ENCODE data around the gene PTPRC.

The PTPRC gene

GRCh38 chr1:198622001-198622400 is 16.8 kb upstream of the PTPRC start:
- Histone ChIP-seq H3K23ac (ENCODE audit: low read length in 2 of 2) (no peak overlapping the region), H3K14ac (ENCODE audit: low read length in 2 of 2) (no peak overlapping the region), H2BK12ac (ENCODE audit: low read length in 2 of 2) (no peak overlapping the region), H2BK15ac (ENCODE audit: low read depth, poor library complexity, severe bottlenecking) (no peak overlapping the region), H2AFZ (ENCODE audit: low read depth, low read length) (no peak overlapping the region), H3K9me3 (ENCODE audit: control insufficient read depth, low read length) (no peaks in the 10 kb centered on the region), H3K79me1 (replicated peaks; ENCODE audit: low read length, poor library complexity, severe bottlenecking) (no peaks in the 10 kb centered on the region), H3K4me3 (ENCODE audit: insufficient read depth in 1 of 2, low read depth in 1 of 2, low read length in 2 of 2) (no peak overlapping the region), H3K9ac (ENCODE audit: low read length) (no peak overlapping the region), H2BK120ac (ENCODE audit: low read depth, low read length) (no peak overlapping the region), H2BK5ac (ENCODE audit: low read depth, low read length, poor library complexity, severe bottlenecking) (no peak overlapping the region), H3K4ac (ENCODE audit: low read depth in 1 of 2, low read length in 2 of 2) (no peak overlapping the region), H3K4me1 (ENCODE audit: control insufficient read depth, insufficient read depth, low read depth, low read length) (no peaks in the 10 kb centered on the region), H3K18ac (ENCODE audit: low read depth in 1 of 2, low read length in 2 of 2) (no peak overlapping the region), H3K27me3 (ENCODE audit: control insufficient read depth in 1 of 2, insufficient read depth in 1 of 2, low read length in 2 of 2) (no peaks in the 10 kb centered on the region), H2AK5ac (ENCODE audit: low read length, severe bottlenecking) (no peak overlapping the region), H4K91ac (ENCODE audit: low read length) (no peak overlapping the region), H3K27ac (ENCODE audit: low read length, poor library complexity, severe bottlenecking) (no peak overlapping the region), H4K8ac (ENCODE audit: low read length) (no peak overlapping the region), H3K36me3 (ENCODE audit: control insufficient read depth in 1 of 2, insufficient read depth in 2 of 2, low read depth in 1 of 2, low read length in 2 of 2) (no peaks in the 10 kb centered on the region), H3K4me2 (ENCODE audit: low read length, poor library complexity, severe bottlenecking) (no peak overlapping the region)
- no peak for DNase-seq
- WGBS = 91% methylated on average over 1 of the region's 1 CpG

GRCh38 chr1:198623752-198624647 is 14.8 kb upstream of the PTPRC start:
- Histone ChIP-seq H2AK5ac (ENCODE audit: low read length, severe bottlenecking) (no peak overlapping the region), H3K9ac (ENCODE audit: low read length) (no peak overlapping the region), H3K4me3 (ENCODE audit: insufficient read depth in 1 of 2, low read depth in 1 of 2, low read length in 2 of 2) (no peak overlapping the region), H3K4ac (ENCODE audit: low read depth in 1 of 2, low read length in 2 of 2) (no peak overlapping the region), H3K23ac (ENCODE audit: low read length in 2 of 2) (no peak overlapping the region), H2BK5ac (ENCODE audit: low read depth, low read length, poor library complexity, severe bottlenecking) (no peak overlapping the region), H2BK15ac (ENCODE audit: low read depth, poor library complexity, severe bottlenecking) (no peak overlapping the region), H3K4me1 (ENCODE audit: control insufficient read depth, insufficient read depth, low read depth, low read length) (no peaks in the 10 kb centered on the region), H3K4me2 (ENCODE audit: low read length, poor library complexity, severe bottlenecking) (no peak overlapping the region), H4K8ac (ENCODE audit: low read length) (no peak overlapping the region), H3K79me1 (replicated peaks; ENCODE audit: low read length, poor library complexity, severe bottlenecking) (no peaks in the 10 kb centered on the region), H3K9me3 (ENCODE audit: control insufficient read depth, low read length) (no peaks in the 10 kb centered on the region), H3K36me3 (ENCODE audit: control insufficient read depth in 1 of 2, insufficient read depth in 2 of 2, low read depth in 1 of 2, low read length in 2 of 2) (no peaks in the 10 kb centered on the region), H3K27me3 (ENCODE audit: control insufficient read depth in 1 of 2, insufficient read depth in 1 of 2, low read length in 2 of 2) (no peaks in the 10 kb centered on the region), H3K27ac (ENCODE audit: low read length, poor library complexity, severe bottlenecking) (no peak overlapping the region), H3K18ac (ENCODE audit: low read depth in 1 of 2, low read length in 2 of 2) (no peak overlapping the region), H4K91ac (ENCODE audit: low read length) (no peak overlapping the region), H2BK12ac (ENCODE audit: low read length in 2 of 2) (no peak overlapping the region), H2BK120ac (ENCODE audit: low read depth, low read length) (no peak overlapping the region), H3K14ac (ENCODE audit: low read length in 2 of 2) (no peak overlapping the region), H2AFZ (ENCODE audit: low read depth, low read length) (no peak overlapping the region)
- 6% methylated on average over 1 of the region's 4 CpGs for WGBS
- peak; percentile 33 for DNase-seq

GRCh38 chr1:198624648-198624980 is 14.2 kb upstream of the PTPRC start:
- Histone ChIP-seq H2AFZ (ENCODE audit: low read depth, low read length) (no peak overlapping the region), H3K27me3 (ENCODE audit: control insufficient read depth in 1 of 2, insufficient read depth in 1 of 2, low read length in 2 of 2) (no peaks in the 10 kb centered on the region), H3K18ac (ENCODE audit: low read depth in 1 of 2, low read length in 2 of 2) (no peak overlapping the region), H2BK12ac (ENCODE audit: low read length in 2 of 2) (no peak overlapping the region), H2AK5ac (ENCODE audit: low read length, severe bottlenecking) (no peak overlapping the region), H4K8ac (ENCODE audit: low read length) (no peak overlapping the region), H3K4me2 (ENCODE audit: low read length, poor library complexity, severe bottlenecking) (no peak overlapping the region), H3K4me3 (ENCODE audit: insufficient read depth in 1 of 2, low read depth in 1 of 2, low read length in 2 of 2) (no peak overlapping the region), H3K36me3 (ENCODE audit: control insufficient read depth in 1 of 2, insufficient read depth in 2 of 2, low read depth in 1 of 2, low read length in 2 of 2) (no peaks in the 10 kb centered on the region), H2BK120ac (ENCODE audit: low read depth, low read length) (no peak overlapping the region), H3K4ac (ENCODE audit: low read depth in 1 of 2, low read length in 2 of 2) (no peak overlapping the region), H4K91ac (ENCODE audit: low read length) (no peak overlapping the region), H3K23ac (ENCODE audit: low read length in 2 of 2) (no peak overlapping the region), H3K79me1 (replicated peaks; ENCODE audit: low read length, poor library complexity, severe bottlenecking) (no peaks in the 10 kb centered on the region), H3K27ac (ENCODE audit: low read length, poor library complexity, severe bottlenecking) (no peak overlapping the region), H3K14ac (ENCODE audit: low read length in 2 of 2) (no peak overlapping the region), H2BK15ac (ENCODE audit: low read depth, poor library complexity, severe bottlenecking) (no peak overlapping the region), H3K4me1 (ENCODE audit: control insufficient read depth, insufficient read depth, low read depth, low read length) (no peaks in the 10 kb centered on the region), H2BK5ac (ENCODE audit: low read depth, low read length, poor library complexity, severe bottlenecking) (no peak overlapping the region), H3K9ac (ENCODE audit: low read length) (no peak overlapping the region), H3K9me3 (ENCODE audit: control insufficient read depth, low read length) (no peaks in the 10 kb centered on the region)
- no peak for DNase-seq
- no CpG with 5 or more reads among the region's 1 CpG for WGBS

- Histone ChIP-seq H3K14ac (ENCODE audit: low read length in 2 of 2) (no peak overlapping the region), H3K27ac (ENCODE audit: low read length, poor library complexity, severe bottlenecking) (no peak overlapping the region), H2AFZ (ENCODE audit: low read depth, low read length) (no peak overlapping the region), H2BK120ac (ENCODE audit: low read depth, low read length) (no peak overlapping the region), H2BK5ac (ENCODE audit: low read depth, low read length, poor library complexity, severe bottlenecking) (no peak overlapping the region), H3K9ac (ENCODE audit: low read length) (no peak overlapping the region), H3K4ac (ENCODE audit: low read depth in 1 of 2, low read length in 2 of 2) (no peak overlapping the region), H3K18ac (ENCODE audit: low read depth in 1 of 2, low read length in 2 of 2) (no peak overlapping the region), H3K9me3 (ENCODE audit: control insufficient read depth, low read length) (no peaks in the 10 kb centered on the region), H4K91ac (ENCODE audit: low read length) (no peak overlapping the region), H3K27me3 (ENCODE audit: control insufficient read depth in 1 of 2, insufficient read depth in 1 of 2, low read length in 2 of 2) (no peaks in the 10 kb centered on the region), H3K23ac (ENCODE audit: low read length in 2 of 2) (no peak overlapping the region), H2BK15ac (ENCODE audit: low read depth, poor library complexity, severe bottlenecking) (no peak overlapping the region), H2BK12ac (ENCODE audit: low read length in 2 of 2) (no peak overlapping the region), H3K79me1 (replicated peaks; ENCODE audit: low read length, poor library complexity, severe bottlenecking) (no peaks in the 10 kb centered on the region), H3K4me2 (ENCODE audit: low read length, poor library complexity, severe bottlenecking) (no peak overlapping the region), H2AK5ac (ENCODE audit: low read length, severe bottlenecking) (no peak overlapping the region), H3K36me3 (ENCODE audit: control insufficient read depth in 1 of 2, insufficient read depth in 2 of 2, low read depth in 1 of 2, low read length in 2 of 2) (no peaks in the 10 kb centered on the region), H3K4me3 (ENCODE audit: insufficient read depth in 1 of 2, low read depth in 1 of 2, low read length in 2 of 2) (no peak overlapping the region), H3K4me1 (ENCODE audit: control insufficient read depth, insufficient read depth, low read depth, low read length) (no peaks in the 10 kb centered on the region), H4K8ac (ENCODE audit: low read length) (no peak overlapping the region)
- WGBS = 79% methylated on average over 2 of the region's 3 CpGs
- no peak for DNase-seq
Measured at GRCh38 chr1:198627436-198628066, 11.3 kb upstream of the PTPRC start.

Data from mesenchymal stem cell (in vitro differentiated cells and primary cell).